Smooth muscle cell (in vitro differentiated cells): ENCODE data around the gene OR4K1. TPM values are rescaled to one million over a fixed set of nuclear protein-coding genes. Genes with fewer than 3 reads are reported as not detected.

ENCODE experiments used
- DNase-seq: peaks from one replicate; lab custom pipeline; 2025; ENCODE audit not compliant: unreplicated experiment; lab: John Stamatoyannopoulos, UW
- H2AFZ ChIP-seq: fragments of 200-600 bp; sonication (generic); 2 replicates; pipeline ENCODE4 v1.6.0; 2016; ENCODE audit warnings: antibody characterized with exemption, low read depth, mild to moderate bottlenecking
- H3F3A ChIP-seq: fragments of 200-600 bp; sonication (generic); 2 replicates; pipeline ENCODE4 v1.6.0; 2017; ENCODE audit warnings: antibody characterized with exemption, low read depth
- H3K27ac ChIP-seq: fragments of 200-600 bp; sonication (generic); 2 replicates; pipeline ENCODE4 v1.5.1; 2016; ENCODE audit warnings: low read depth, mild to moderate bottlenecking
- H3K27me3 ChIP-seq: fragments of 200-600 bp; sonication (generic); 2 replicates; pipeline ENCODE4 v1.6.1; 2016; ENCODE audit warnings: low read depth, mild to moderate bottlenecking
- H3K36me3 ChIP-seq: fragments of 200-600 bp; sonication (generic); 2 replicates; pipeline ENCODE4 v1.5.1; 2016; ENCODE audit warnings: low read depth
- H3K4me1 ChIP-seq: fragments of 200-600 bp; sonication (generic); 2 replicates; pipeline ENCODE4 v1.5.1; 2016; ENCODE audit warnings: low read depth
- H3K4me2 ChIP-seq: fragments of 200-600 bp; sonication (generic); 2 replicates; pipeline ENCODE4 v1.6.0; 2016; ENCODE audit warnings: mild to moderate bottlenecking
- H3K4me3 ChIP-seq: fragments of 200-600 bp; sonication (generic); 2 replicates; pipeline ENCODE4 v1.5.1; 2016; ENCODE audit warnings: mild to moderate bottlenecking
- H3K79me2 ChIP-seq: fragments of 200-600 bp; sonication (generic); 2 replicates; pipeline ENCODE4 v1.6.0; 2016; ENCODE audit warnings: low read depth, mild to moderate bottlenecking
- H3K9ac ChIP-seq: fragments of 200-600 bp; sonication (generic); 2 replicates; pipeline ENCODE4 v1.6.0; 2016; ENCODE audit warnings: low read depth
- H3K9me3 ChIP-seq: fragments of 200-600 bp; sonication (generic); replicated peaks from 2 replicates; pipeline ENCODE4 v1.5.1; 2016; ENCODE audit warnings: low read depth
- H4K20me1 ChIP-seq: fragments of 200-600 bp; sonication (generic); 2 replicates; pipeline ENCODE4 v1.6.0; 2016; ENCODE audit warnings: low read depth
- WGBS: methylation state at CpG from one replicate; pipeline ENCODE4 v1.1.7; 2016; ENCODE audit warnings: low lambda C conversion rate; 5-methylcytosine and 5-hydroxymethylcytosine counted together
- polyA plus RNA-seq: library from polyadenylated mRNA; unstranded; fragments of >200 nt; fragmentation: Nextera tagmentation; extraction: Ambion mirVana; gene quantifications from 2 replicates; pipeline ENCODE4 v1.2.1, GENCODE V29; 2016
- total RNA-seq: library from RNA; depleted of rRNA; stranded (reverse); fragments of >200 nt; gene quantifications from 2 replicates; pipeline ENCODE4 v1.2.3, GENCODE V29; 2014
- TF ChIP-seq, protein P1 (sequence below): fragments of 200-600 bp; sonication (generic); IDR thresholded peaks from 2 replicates; pipeline ENCODE4 v1.5.1; 2017; ENCODE audit warnings: borderline replicate concordance, mild to moderate bottlenecking, antibody characterized with exemption; ENCODE audit not compliant: insufficient read depth, poor library complexity, severe bottlenecking

OR4K1 gene
- total RNA-seq (not detected in 2 replicates), polyA plus RNA-seq (not detected in 2 replicates)

DNA sequence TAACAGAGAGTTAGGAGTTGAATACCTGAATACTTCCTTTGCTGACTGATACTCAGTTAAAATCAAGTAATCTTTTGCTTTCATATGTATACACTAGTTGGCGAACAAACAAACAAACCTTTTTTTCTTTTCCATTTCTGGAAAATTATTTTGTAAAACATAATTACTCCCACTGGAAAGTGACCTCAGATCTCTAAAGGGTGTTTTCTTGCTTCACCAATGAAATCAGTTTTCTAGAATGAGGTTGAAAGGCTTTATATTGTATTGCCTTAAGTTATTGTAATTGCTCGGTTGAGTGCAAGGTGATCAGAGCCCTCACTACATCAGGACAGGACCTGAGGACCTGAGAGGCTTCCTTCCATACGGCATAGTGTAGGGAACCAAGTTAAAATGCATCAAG is at the start of gene OR4K1:
OR4K1 (plus strand) TSS at position 301 of the 400 bp plus-strand sequence. CDS start 4,750 bp downstream, outside the sequence.
- no peaks in the 10 kb centered on the region for H3K79me2 ChIP-seq
- H2AFZ ChIP-seq, result no peak within 1 kb of the TSS
- no peaks in the 10 kb centered on the region for H3K36me3 ChIP-seq
- no peak within 1 kb of the TSS for H3K4me3 ChIP-seq
- no peaks in the 10 kb centered on the region for H4K20me1 ChIP-seq
- no peak within 1 kb of the TSS for H3K27ac ChIP-seq
- peaks cover 16% of the 10 kb centered on the region for H3K9me3 ChIP-seq
- H3F3A ChIP-seq, result no peaks in the 10 kb centered on the region
- TF ChIP-seq, protein P1, sequence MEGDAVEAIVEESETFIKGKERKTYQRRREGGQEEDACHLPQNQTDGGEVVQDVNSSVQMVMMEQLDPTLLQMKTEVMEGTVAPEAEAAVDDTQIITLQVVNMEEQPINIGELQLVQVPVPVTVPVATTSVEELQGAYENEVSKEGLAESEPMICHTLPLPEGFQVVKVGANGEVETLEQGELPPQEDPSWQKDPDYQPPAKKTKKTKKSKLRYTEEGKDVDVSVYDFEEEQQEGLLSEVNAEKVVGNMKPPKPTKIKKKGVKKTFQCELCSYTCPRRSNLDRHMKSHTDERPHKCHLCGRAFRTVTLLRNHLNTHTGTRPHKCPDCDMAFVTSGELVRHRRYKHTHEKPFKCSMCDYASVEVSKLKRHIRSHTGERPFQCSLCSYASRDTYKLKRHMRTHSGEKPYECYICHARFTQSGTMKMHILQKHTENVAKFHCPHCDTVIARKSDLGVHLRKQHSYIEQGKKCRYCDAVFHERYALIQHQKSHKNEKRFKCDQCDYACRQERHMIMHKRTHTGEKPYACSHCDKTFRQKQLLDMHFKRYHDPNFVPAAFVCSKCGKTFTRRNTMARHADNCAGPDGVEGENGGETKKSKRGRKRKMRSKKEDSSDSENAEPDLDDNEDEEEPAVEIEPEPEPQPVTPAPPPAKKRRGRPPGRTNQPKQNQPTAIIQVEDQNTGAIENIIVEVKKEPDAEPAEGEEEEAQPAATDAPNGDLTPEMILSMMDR, result no peak
- H3K27me3 ChIP-seq, result no peaks in the 10 kb centered on the region
- DNase-seq, result no peak
- no peak within 1 kb of the TSS for H3K9ac ChIP-seq
- H3K4me1 ChIP-seq, result no peaks in the 10 kb centered on the region
- 62% methylated on average over 3 of the region's 3 CpGs for WGBS
- H3K4me2 ChIP-seq, result no peak within 1 kb of the TSS

DNA sequence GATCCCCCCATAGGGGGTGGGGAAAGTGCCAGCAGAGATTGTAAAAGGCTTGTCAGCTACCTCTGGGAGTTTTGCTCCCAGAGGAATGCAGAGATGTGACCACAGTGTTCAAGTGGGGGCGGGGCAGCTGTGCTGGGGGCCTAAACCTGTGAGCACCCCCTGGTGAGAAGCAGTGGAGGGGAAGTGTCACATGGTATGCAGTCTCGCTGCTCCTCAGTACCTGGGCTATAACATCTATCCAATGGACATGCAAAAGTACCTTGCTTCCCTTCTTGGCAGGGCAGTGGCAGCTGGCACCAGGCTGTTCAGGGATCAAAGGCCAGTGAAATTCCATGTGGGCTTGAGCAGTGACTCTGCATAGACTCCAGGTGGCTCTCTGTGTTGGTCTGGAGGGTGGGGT is 35.4 kb upstream of the OR4K1 start:
- DNase-seq, result no peak
- no peaks in the 10 kb centered on the region for H4K20me1 ChIP-seq
- no peak overlapping the region for H3K9ac ChIP-seq
- H3K9me3 ChIP-seq, result peaks cover 43% of the 10 kb centered on the region
- 40% methylated on average over 2 of the region's 2 CpGs for WGBS
- H3K36me3 ChIP-seq, result peaks cover 3% of the 10 kb centered on the region
- H2AFZ ChIP-seq, result no peak overlapping the region
- TF ChIP-seq, protein P1, result no peak
- H3K27me3 ChIP-seq, result no peaks in the 10 kb centered on the region
- H3K4me3 ChIP-seq, result no peak overlapping the region
- no peaks in the 10 kb centered on the region for H3F3A ChIP-seq
- no peak overlapping the region for H3K27ac ChIP-seq
- H3K4me2 ChIP-seq, result no peak overlapping the region
- no peaks in the 10 kb centered on the region for H3K4me1 ChIP-seq
- no peaks in the 10 kb centered on the region for H3K79me2 ChIP-seq

GRCh38 chr14:19900999-19901398 is 29.7 kb upstream of the OR4K1 start:
- no peak overlapping the region for H3K27ac ChIP-seq
- no peaks in the 10 kb centered on the region for H3K36me3 ChIP-seq
- no peaks in the 10 kb centered on the region for H4K20me1 ChIP-seq
- no peak overlapping the region for H3K9ac ChIP-seq
- TF ChIP-seq, protein P1, result no peak
- no peaks in the 10 kb centered on the region for H3K79me2 ChIP-seq
- H3K27me3 ChIP-seq, result no peaks in the 10 kb centered on the region
- no peak overlapping the region for H2AFZ ChIP-seq
- peaks cover 50% of the 10 kb centered on the region for H3K9me3 ChIP-seq
- no peak overlapping the region for H3K4me3 ChIP-seq
- H3K4me2 ChIP-seq, result no peak overlapping the region
- no peaks in the 10 kb centered on the region for H3K4me1 ChIP-seq
- no peaks in the 10 kb centered on the region for H3F3A ChIP-seq
- DNase-seq, result no peak
- 65% methylated on average over 3 of the region's 3 CpGs for WGBS

DNA sequence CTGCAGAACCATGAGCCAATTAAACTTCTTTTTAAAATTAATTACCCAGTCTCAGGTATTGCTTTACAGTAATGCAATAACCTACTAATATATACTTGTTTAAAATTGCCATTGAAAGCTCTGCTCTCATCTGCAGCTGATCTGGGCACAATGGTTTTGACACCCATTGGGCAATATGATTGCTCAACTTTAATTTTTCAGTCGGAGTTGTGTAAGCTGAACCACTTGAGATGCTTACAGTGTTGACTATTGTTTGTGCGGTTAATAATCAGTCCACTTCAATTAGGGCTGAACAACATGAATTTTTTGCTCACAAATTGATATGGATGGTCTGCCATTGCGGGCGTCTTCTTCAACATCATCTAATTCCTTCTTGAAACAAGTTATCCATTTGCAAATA is 28.3 kb upstream of the OR4K1 start:
- 76% methylated on average over 4 of the region's 4 CpGs for WGBS

More for the DNA sequence above, 28.3 kb upstream of the OR4K1 start:
- Histone ChIP-seq H3K36me3 (no peaks in the 10 kb centered on the region), H3K4me2 (no peak overlapping the region), H3K9ac (no peak overlapping the region), H3K4me3 (no peak overlapping the region), H4K20me1 (no peaks in the 10 kb centered on the region), H3K27ac (no peak overlapping the region), H3K9me3 (peaks cover 52% of the 10 kb centered on the region), H3K79me2 (no peaks in the 10 kb centered on the region), H3K27me3 (no peaks in the 10 kb centered on the region), H2AFZ (no peak overlapping the region), H3K4me1 (no peaks in the 10 kb centered on the region), H3F3A (no peaks in the 10 kb centered on the region)
- TF ChIP-seq, protein P1, result no peak
- no peak for DNase-seq
